NB4 (cell line): Measurements from ENCODE around the gene TM4SF1.

Experiments
- CTCF ChIP-seq: IDR thresholded peaks from one replicate; pipeline ENCODE4 v1.5.1; 2012; ENCODE audit warnings: low read depth, low read length
- POLR2A ChIP-seq: IDR thresholded peaks from 2 replicates; pipeline ENCODE4 v1.6.1; 2011; ENCODE audit warnings: mild to moderate bottlenecking; ENCODE audit not compliant: insufficient read length; ENCODE audit errors: extremely low read depth

GRCh38 chr3:149409351-149409750 is 31.9 kb upstream of the TM4SF1 start:
- TF ChIP-seq POLR2A (no peak), CTCF (no peak)
